GM12878 (cell line): ENCODE results near the gene A2ML1. TPM values are rescaled to one million over a fixed set of nuclear protein-coding genes. Genes with fewer than 3 reads are reported as not detected.

Experiments used
- ATAC-seq: fragments of 200-7000 bp; cut with Tn5 transposase; 3 replicates; pipeline ENCODE4 v1.9.1; 2020; ENCODE audit warnings: mild to moderate bottlenecking, moderate library complexity
- BruUV-seq: library from RNA; stranded (reverse); fragments of 400-500 nt; replicated peaks from 2 replicates; lab custom pipeline; 2021; lab: Mats Ljungman, UMichigan
- CTCF ChIA-PET: fragments of 300-600 bp; sonication (Branson Sonifier 250); formaldehyde crosslinking; extraction: SDS; loops from one replicate; lab custom pipeline; 2021; ENCODE audit warnings: inconsistent platforms; lab: Yijun Ruan, JAX
- POLR2A ChIA-PET: fragments of 350-600 bp; formaldehyde crosslinking; extraction: SDS; loops from one replicate; lab custom pipeline; 2021; ENCODE audit warnings: inconsistent platforms; lab: Charles Lee
- RAD21 ChIA-PET: fragments of 300-600 bp; sonication (Branson Sonifier 250); formaldehyde crosslinking; loops from one replicate; lab custom pipeline; 2023; ENCODE audit warnings: antibody characterized with exemption; ENCODE audit not compliant: unreplicated experiment; lab: Charles Lee
- SMC1A ChIA-PET: fragments of 300-600 bp; sonication (Branson Sonifier 250); formaldehyde crosslinking; loops from one replicate; lab custom pipeline; 2023; ENCODE audit not compliant: unreplicated experiment, uncharacterized antibody; lab: Charles Lee
- DNase-seq: peaks from one replicate; pipeline ENCODE4 v3.0.0-alpha.2; 2011; ENCODE audit warnings: low read depth, low spot score
- FAIRE-seq: peaks from 3 replicates; lab custom pipeline; 2011; peaks lifted over from hg19 to GRCh38; lab: Jason Lieb, UNC
- H2AFZ ChIP-seq: 2 replicates; pipeline ENCODE4 v1.6.0; 2011; ENCODE audit warnings: low read depth, low read length, control low read depth; ENCODE audit not compliant: control insufficient read depth
- H3K27ac ChIP-seq: 2 replicates; pipeline ENCODE4 v1.5.1; 2011; ENCODE audit warnings: control low read depth; ENCODE audit not compliant: control insufficient read depth, insufficient read depth
- H3K27me3 ChIP-seq, 2 experiments: replicated peaks in 1 of 2; 2 replicates each; pipeline versions ENCODE4 v1.6.0 to v1.6.1; 2011; ENCODE audit warnings: low read length in 1 of 2; ENCODE audit not compliant: control insufficient read depth in 2 of 2, insufficient read depth in 2 of 2
- H3K36me3 ChIP-seq, 2 experiments: 2 replicates each; pipeline ENCODE4 v1.5.1; 2011; ENCODE audit warnings: low read length in 1 of 2; ENCODE audit not compliant: control insufficient read depth in 2 of 2, insufficient read depth in 2 of 2
- H3K4me1 ChIP-seq: 2 replicates; pipeline ENCODE4 v1.6.1; 2011; ENCODE audit warnings: mild to moderate bottlenecking, low read length, moderate library complexity, mixed read lengths; ENCODE audit not compliant: control insufficient read depth, insufficient read depth
- H3K4me2 ChIP-seq: 2 replicates; pipeline ENCODE4 v1.6.0; 2011; ENCODE audit warnings: control low read depth; ENCODE audit not compliant: control insufficient read depth, insufficient read depth
- H3K4me3 ChIP-seq: fragments of 200-600 bp; sonication (generic); 2 replicates; pipeline ENCODE4 v1.5.1; 2016
- H3K79me2 ChIP-seq: 2 replicates; pipeline ENCODE4 v1.6.0; 2011; ENCODE audit warnings: low read length; ENCODE audit not compliant: control insufficient read depth, insufficient read depth
- H3K9ac ChIP-seq: 2 replicates; pipeline ENCODE4 v1.8.0; 2011; ENCODE audit warnings: low read length, control low read depth, mixed read lengths; ENCODE audit not compliant: control insufficient read depth, insufficient read depth
- H3K9me3 ChIP-seq: replicated peaks from 3 replicates; pipeline ENCODE4 v1.5.1; 2011; ENCODE audit warnings: mild to moderate bottlenecking, low read length; ENCODE audit not compliant: control insufficient read depth, insufficient read depth
- H4K20me1 ChIP-seq: 2 replicates; pipeline ENCODE4 v1.6.0; 2011; ENCODE audit not compliant: control insufficient read depth, insufficient read depth
- EED ChIP-seq: sonication (generic); IDR thresholded peaks from 2 replicates; pipeline ENCODE4 v1.6.1; 2016; ENCODE audit warnings: antibody characterized with exemption, low read depth
- NFXL1 ChIP-seq: fragments of 450-650 bp; IDR thresholded peaks from 2 replicates; pipeline ENCODE4 v1.6.1; 2017; ENCODE audit warnings: antibody characterized with exemption, mild to moderate bottlenecking, borderline replicate concordance
- RUNX3 ChIP-seq: IDR thresholded peaks from 2 replicates; pipeline ENCODE4 v1.6.1; 2012; ENCODE audit warnings: low read length, inconsistent platforms
- SMAD1 ChIP-seq: fragments of 450-650 bp; IDR thresholded peaks from 2 replicates; pipeline ENCODE4 v1.6.1; 2018; ENCODE audit warnings: mild to moderate bottlenecking, low read depth; ENCODE audit not compliant: partially characterized antibody
- YY1 ChIP-seq: IDR thresholded peaks from 2 replicates; pipeline ENCODE4 v1.6.1; 2011; ENCODE audit warnings: low read depth, mild to moderate bottlenecking, low read length
- WGBS: methylation state at CpG from one replicate; pipeline ENCODE4 v1.1.6; 2016; ENCODE audit warnings: low lambda C conversion rate; ENCODE audit not compliant: insufficient replicate concordance, insufficient coverage; ENCODE audit errors: missing lambda C conversion rate; 5-methylcytosine and 5-hydroxymethylcytosine counted together
- in situ Hi-C: fragments of 300-500 bp; cut with MboI; formaldehyde crosslinking; loops from 9 replicates; pipeline ENCODE4 v1.14.3; 2018; ENCODE audit warnings: mixed read lengths
- intact Hi-C: fragments of 100-400 bp; cut with micrococcal nuclease; formaldehyde crosslinking; loops from one replicate; pipeline ENCODE4 v1.14.2; 2022; ENCODE audit not compliant: unreplicated experiment
- polyA plus RNA-seq, 11 experiments: library from polyadenylated mRNA; depleted of rRNA in 4 of 11; unstranded in 6 of 11; stranded (reverse) in 5 of 11; fragments of >200 nt; fragmentation: Nextera tagmentation in 4 of 11; fragmentation: Illumina TruSeq in 1 of 11; extraction: Ambion mirVana in 4 of 11; extraction: Trizol in 1 of 11; gene quantifications; 1 replicate in 1 of 11; 2 replicates in 10 of 11; pipeline versions ENCODE4 v1.2.1 to v1.2.3, GENCODE V29; 2011 to 2016; ENCODE audit warnings: inconsistent platforms in 2 of 11, missing spikeins in 2 of 11, low read depth in 1 of 11
- total RNA-seq, 4 experiments: library from RNA; depleted of rRNA in 3 of 4; stranded (reverse); fragments of >200 nt in 3 of 4; fragmentation: Illumina TruSeq in 1 of 4; extraction: Trizol in 1 of 4; gene quantifications; 2 replicates each; pipeline versions ENCODE4 v1.2.1 to v1.2.3, GENCODE V29; 2013 to 2021
- TF ChIP-seq, protein P1 (sequence below): fragments of 450-650 bp; formaldehyde crosslinking; IDR thresholded peaks from 2 replicates; pipeline ENCODE4 v1.4.0; 2022; ENCODE audit warnings: mild to moderate bottlenecking, moderate library complexity
- TF ChIP-seq, protein P2 (sequence below), 3 experiments: IDR thresholded peaks in 2 of 3; conservative IDR thresholded peaks in 1 of 3; 2 replicates each; pipeline ENCODE4 v1.5.1; 2011; ENCODE audit warnings: low read depth in 3 of 3, low read length in 3 of 3, mild to moderate bottlenecking in 3 of 3, control low read depth in 2 of 3, moderate library complexity in 2 of 3, inconsistent platforms in 1 of 3, mixed read lengths in 1 of 3; ENCODE audit not compliant: control insufficient read depth in 2 of 3, insufficient read depth in 1 of 3; ENCODE audit errors: extremely low read depth in 1 of 3
- TF ChIP-seq, protein P3 (sequence below): fragments of 450-650 bp; IDR thresholded peaks from 2 replicates; pipeline ENCODE4 v1.6.1; 2017; ENCODE audit warnings: antibody characterized with exemption, mild to moderate bottlenecking, moderate library complexity
- TF ChIP-seq, protein P4 (sequence below): IDR thresholded peaks from 2 replicates; pipeline ENCODE4 v1.6.1; 2012; ENCODE audit warnings: low read depth, low read length, improper control_type of control experiment
- TF ChIP-seq, protein P5 (sequence below): fragments of 450-650 bp; IDR thresholded peaks from 2 replicates; pipeline ENCODE4 v1.6.1; 2016; ENCODE audit warnings: mild to moderate bottlenecking

A2ML1 gene
- total and polyA plus RNA-seq, 10 of the 15 experiments (the other 5 are each of a cell fraction or from before 2014, with no cell fraction given): not detected

DNA sequence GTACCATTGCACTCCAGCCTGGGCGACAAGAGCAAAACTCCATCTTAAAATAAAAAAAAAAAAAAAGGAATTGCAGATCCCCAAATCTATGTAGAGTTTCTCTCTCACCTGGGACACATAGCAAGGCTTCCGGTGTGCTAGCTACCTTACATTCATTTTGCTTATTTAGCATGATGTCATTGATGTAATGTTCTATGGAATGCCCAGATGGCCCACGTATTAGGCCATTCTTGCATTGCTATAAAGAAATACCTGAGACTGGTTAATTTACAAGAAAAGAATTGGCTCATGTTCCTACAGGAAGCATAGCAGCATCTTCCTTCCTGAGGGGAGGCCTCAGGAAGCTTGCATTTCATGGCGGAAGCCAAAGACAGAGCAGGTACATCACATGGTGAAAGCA lies 36.9 kb upstream of the A2ML1 start:
- RAD21 ChIA-PET: no interaction called here
- BruUV-seq: no TSS peak
- POLR2A ChIA-PET: no interaction called here
- H4K20me1 ChIP-seq: no peaks in the 10 kb centered on the region
- H3K27ac ChIP-seq: no peak overlapping the region
- in situ Hi-C loops: no loop called here
- H3K4me2 ChIP-seq: no peak overlapping the region
- no peak overlapping the region for H3K4me3 ChIP-seq
- no peak overlapping the region for H3K9ac ChIP-seq
- DNase-seq: no peak
- CTCF ChIA-PET: no interaction called here
- 41% methylated on average over 4 of the region's 4 CpGs for WGBS
- TF ChIP-seq RUNX3: no peak
- TF ChIP-seq, protein P1, sequence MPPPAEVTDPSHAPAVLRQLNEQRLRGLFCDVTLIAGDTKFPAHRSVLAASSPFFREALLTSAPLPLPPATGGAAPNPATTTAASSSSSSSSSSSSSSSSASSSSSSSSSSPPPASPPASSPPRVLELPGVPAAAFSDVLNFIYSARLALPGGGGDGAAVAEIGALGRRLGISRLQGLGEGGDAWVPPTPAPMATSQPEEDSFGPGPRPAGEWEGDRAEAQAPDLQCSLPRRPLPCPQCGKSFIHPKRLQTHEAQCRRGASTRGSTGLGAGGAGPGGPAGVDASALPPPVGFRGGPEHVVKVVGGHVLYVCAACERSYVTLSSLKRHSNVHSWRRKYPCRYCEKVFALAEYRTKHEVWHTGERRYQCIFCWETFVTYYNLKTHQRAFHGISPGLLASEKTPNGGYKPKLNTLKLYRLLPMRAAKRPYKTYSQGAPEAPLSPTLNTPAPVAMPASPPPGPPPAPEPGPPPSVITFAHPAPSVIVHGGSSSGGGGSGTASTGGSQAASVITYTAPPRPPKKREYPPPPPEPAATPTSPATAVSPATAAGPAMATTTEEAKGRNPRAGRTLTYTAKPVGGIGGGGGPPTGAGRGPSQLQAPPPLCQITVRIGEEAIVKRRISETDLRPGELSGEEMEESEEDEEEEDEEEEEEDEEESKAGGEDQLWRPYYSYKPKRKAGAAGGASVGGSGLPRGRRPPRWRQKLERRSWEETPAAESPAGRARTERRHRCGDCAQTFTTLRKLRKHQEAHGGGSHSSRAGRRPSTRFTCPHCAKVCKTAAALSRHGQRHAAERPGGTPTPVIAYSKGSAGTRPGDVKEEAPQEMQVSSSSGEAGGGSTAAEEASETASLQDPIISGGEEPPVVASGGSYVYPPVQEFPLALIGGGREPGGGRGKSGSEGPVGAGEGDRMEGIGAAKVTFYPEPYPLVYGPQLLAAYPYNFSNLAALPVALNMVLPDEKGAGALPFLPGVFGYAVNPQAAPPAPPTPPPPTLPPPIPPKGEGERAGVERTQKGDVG (CRISPR knock-in tag): no peak
- TF ChIP-seq EED: no peak
- TF ChIP-seq, protein P2, sequence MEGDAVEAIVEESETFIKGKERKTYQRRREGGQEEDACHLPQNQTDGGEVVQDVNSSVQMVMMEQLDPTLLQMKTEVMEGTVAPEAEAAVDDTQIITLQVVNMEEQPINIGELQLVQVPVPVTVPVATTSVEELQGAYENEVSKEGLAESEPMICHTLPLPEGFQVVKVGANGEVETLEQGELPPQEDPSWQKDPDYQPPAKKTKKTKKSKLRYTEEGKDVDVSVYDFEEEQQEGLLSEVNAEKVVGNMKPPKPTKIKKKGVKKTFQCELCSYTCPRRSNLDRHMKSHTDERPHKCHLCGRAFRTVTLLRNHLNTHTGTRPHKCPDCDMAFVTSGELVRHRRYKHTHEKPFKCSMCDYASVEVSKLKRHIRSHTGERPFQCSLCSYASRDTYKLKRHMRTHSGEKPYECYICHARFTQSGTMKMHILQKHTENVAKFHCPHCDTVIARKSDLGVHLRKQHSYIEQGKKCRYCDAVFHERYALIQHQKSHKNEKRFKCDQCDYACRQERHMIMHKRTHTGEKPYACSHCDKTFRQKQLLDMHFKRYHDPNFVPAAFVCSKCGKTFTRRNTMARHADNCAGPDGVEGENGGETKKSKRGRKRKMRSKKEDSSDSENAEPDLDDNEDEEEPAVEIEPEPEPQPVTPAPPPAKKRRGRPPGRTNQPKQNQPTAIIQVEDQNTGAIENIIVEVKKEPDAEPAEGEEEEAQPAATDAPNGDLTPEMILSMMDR (IDR thresholded peaks at IDR 0.05 in 2 of 3, conservative IDR thresholded peaks at IDR 0.05 in 1 of 3; ENCODE audit: control insufficient read depth in 2 of 3, extremely low read depth in 1 of 3, insufficient read depth in 1 of 3, low read depth in 3 of 3, low read length in 3 of 3): no peak
- TF ChIP-seq, protein P3, sequence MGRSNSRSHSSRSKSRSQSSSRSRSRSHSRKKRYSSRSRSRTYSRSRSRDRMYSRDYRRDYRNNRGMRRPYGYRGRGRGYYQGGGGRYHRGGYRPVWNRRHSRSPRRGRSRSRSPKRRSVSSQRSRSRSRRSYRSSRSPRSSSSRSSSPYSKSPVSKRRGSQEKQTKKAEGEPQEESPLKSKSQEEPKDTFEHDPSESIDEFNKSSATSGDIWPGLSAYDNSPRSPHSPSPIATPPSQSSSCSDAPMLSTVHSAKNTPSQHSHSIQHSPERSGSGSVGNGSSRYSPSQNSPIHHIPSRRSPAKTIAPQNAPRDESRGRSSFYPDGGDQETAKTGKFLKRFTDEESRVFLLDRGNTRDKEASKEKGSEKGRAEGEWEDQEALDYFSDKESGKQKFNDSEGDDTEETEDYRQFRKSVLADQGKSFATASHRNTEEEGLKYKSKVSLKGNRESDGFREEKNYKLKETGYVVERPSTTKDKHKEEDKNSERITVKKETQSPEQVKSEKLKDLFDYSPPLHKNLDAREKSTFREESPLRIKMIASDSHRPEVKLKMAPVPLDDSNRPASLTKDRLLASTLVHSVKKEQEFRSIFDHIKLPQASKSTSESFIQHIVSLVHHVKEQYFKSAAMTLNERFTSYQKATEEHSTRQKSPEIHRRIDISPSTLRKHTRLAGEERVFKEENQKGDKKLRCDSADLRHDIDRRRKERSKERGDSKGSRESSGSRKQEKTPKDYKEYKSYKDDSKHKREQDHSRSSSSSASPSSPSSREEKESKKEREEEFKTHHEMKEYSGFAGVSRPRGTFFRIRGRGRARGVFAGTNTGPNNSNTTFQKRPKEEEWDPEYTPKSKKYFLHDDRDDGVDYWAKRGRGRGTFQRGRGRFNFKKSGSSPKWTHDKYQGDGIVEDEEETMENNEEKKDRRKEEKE: no peak
- TF ChIP-seq SMAD1: no peak
- no peak for TF ChIP-seq NFXL1
- no peak for TF ChIP-seq YY1
- TF ChIP-seq, protein P4, sequence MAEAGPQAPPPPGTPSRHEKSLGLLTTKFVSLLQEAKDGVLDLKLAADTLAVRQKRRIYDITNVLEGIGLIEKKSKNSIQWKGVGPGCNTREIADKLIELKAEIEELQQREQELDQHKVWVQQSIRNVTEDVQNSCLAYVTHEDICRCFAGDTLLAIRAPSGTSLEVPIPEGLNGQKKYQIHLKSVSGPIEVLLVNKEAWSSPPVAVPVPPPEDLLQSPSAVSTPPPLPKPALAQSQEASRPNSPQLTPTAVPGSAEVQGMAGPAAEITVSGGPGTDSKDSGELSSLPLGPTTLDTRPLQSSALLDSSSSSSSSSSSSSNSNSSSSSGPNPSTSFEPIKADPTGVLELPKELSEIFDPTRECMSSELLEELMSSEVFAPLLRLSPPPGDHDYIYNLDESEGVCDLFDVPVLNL: no peak
- TF ChIP-seq, protein P5, sequence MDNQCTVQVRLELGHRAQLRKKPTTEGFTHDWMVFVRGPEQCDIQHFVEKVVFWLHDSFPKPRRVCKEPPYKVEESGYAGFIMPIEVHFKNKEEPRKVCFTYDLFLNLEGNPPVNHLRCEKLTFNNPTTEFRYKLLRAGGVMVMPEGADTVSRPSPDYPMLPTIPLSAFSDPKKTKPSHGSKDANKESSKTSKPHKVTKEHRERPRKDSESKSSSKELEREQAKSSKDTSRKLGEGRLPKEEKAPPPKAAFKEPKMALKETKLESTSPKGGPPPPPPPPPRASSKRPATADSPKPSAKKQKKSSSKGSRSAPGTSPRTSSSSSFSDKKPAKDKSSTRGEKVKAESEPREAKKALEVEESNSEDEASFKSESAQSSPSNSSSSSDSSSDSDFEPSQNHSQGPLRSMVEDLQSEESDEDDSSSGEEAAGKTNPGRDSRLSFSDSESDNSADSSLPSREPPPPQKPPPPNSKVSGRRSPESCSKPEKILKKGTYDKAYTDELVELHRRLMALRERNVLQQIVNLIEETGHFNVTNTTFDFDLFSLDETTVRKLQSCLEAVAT: no peak
- TF ChIP-seq, all 136 proteins: peak for 0
- H3K27me3 ChIP-seq: no peaks in the 10 kb centered on the region
- H3K4me1 ChIP-seq: no peaks in the 10 kb centered on the region
- H3K36me3 ChIP-seq: no peaks in the 10 kb centered on the region
- FAIRE-seq (no peak), ATAC-seq (no peak)
- SMC1A ChIA-PET: interaction anchor here (0.6 kb wide), 2 partner anchors 129 to 261 kb away, joined by 3 read pairs; no protein-coding TSS in a partner anchor
- no peak overlapping the region for H2AFZ ChIP-seq
- intact Hi-C loops: no loop called here
- H3K79me2 ChIP-seq: no peaks in the 10 kb centered on the region
- H3K9me3 ChIP-seq: no peaks in the 10 kb centered on the region
